PC-9 (cell line): ENCODE measurements around the gene PTGR3. TPM values are rescaled to one million over a fixed set of nuclear protein-coding genes. Genes with fewer than 3 reads are reported as not detected.

Source experiments
- BruUV-seq: library from RNA; stranded (reverse); fragments of 400-500 nt; replicated peaks from 2 replicates; lab custom pipeline; 2021; lab: Mats Ljungman, UMichigan
- CTCF ChIA-PET: fragments of 300-600 bp; sonication (Branson Sonifier 250); formaldehyde crosslinking; loops from one replicate; lab custom pipeline; 2022; ENCODE audit warnings: antibody characterized with exemption; lab: Charles Lee
- POLR2A ChIA-PET: fragments of 300-600 bp; sonication (Branson Sonifier 250); formaldehyde crosslinking; loops from one replicate; lab custom pipeline; 2022; ENCODE audit warnings: antibody characterized with exemption; ENCODE audit not compliant: unreplicated experiment; lab: Charles Lee
- DNase-seq, 2 experiments: peaks; one replicate each; pipeline versions ENCODE4 v3.0.0 to v3.0.0-alpha.2; 2015 to 2022; ENCODE audit warnings: mixed read lengths in 1 of 2
- H2AFZ ChIP-seq: fragments of 200-600 bp; sonication (generic); 2 replicates; pipeline ENCODE4 v1.8.1; 2017; ENCODE audit warnings: antibody characterized with exemption
- H3F3A ChIP-seq: fragments of 200-600 bp; sonication (generic); 2 replicates; pipeline ENCODE4 v1.8.1; 2017; ENCODE audit warnings: antibody characterized with exemption, mild to moderate bottlenecking, low read depth; ENCODE audit not compliant: insufficient read depth
- H3K27ac ChIP-seq: fragments of 200-600 bp; sonication (generic); 2 replicates; pipeline ENCODE4 v1.6.1; 2016; ENCODE audit warnings: mixed run types
- H3K27me3 ChIP-seq: fragments of 200-600 bp; sonication (generic); 2 replicates; pipeline ENCODE4 v1.6.1; 2016; ENCODE audit warnings: low read depth, mixed run types; ENCODE audit not compliant: insufficient read depth
- H3K36me3 ChIP-seq: fragments of 200-600 bp; sonication (generic); 2 replicates; pipeline ENCODE4 v1.6.1; 2016; ENCODE audit warnings: low read depth, mixed run types
- H3K4me1 ChIP-seq: fragments of 200-600 bp; sonication (generic); replicated peaks from 2 replicates; pipeline ENCODE4 v1.6.1; 2016; ENCODE audit warnings: mixed run types; ENCODE audit not compliant: insufficient read depth
- H3K4me2 ChIP-seq: fragments of 200-600 bp; sonication (generic); 2 replicates; pipeline ENCODE4 v1.6.1; 2017; ENCODE audit warnings: mixed run types
- H3K4me3 ChIP-seq: fragments of 200-600 bp; sonication (generic); 2 replicates; pipeline ENCODE4 v1.6.1; 2016; ENCODE audit warnings: mixed run types
- H3K79me2 ChIP-seq: fragments of 200-600 bp; sonication (generic); 2 replicates; pipeline ENCODE4 v1.6.1; 2017; ENCODE audit warnings: low read depth, mixed run types
- H3K9me2 ChIP-seq: fragments of 200-600 bp; sonication (generic); 2 replicates; pipeline ENCODE4 v1.8.1; 2017; ENCODE audit warnings: mild to moderate bottlenecking; ENCODE audit not compliant: insufficient read depth
- H3K9me3 ChIP-seq: fragments of 200-600 bp; sonication (generic); 2 replicates; pipeline ENCODE4 v1.8.1; 2016; ENCODE audit warnings: low read depth; ENCODE audit not compliant: insufficient read depth
- H4K20me1 ChIP-seq: fragments of 200-600 bp; sonication (generic); 2 replicates; pipeline ENCODE4 v1.8.1; 2017; ENCODE audit not compliant: insufficient read depth
- EZH2 ChIP-seq: fragments of 200-600 bp; sonication (generic); IDR thresholded peaks from 2 replicates; pipeline ENCODE4 v1.8.0; 2017; ENCODE audit warnings: antibody characterized with exemption, low read depth
- intact Hi-C: fragments of 100-400 bp; cut with micrococcal nuclease; formaldehyde crosslinking; loops from one replicate; pipeline ENCODE4 v1.10.0; 2022; ENCODE audit not compliant: unreplicated experiment
- total RNA-seq: library from RNA; stranded (reverse); gene quantifications from 2 replicates; pipeline ENCODE4 v1.2.3, GENCODE V29; 2021
- TF ChIP-seq, protein P1 (sequence below): fragments of 200-600 bp; sonication (generic); conservative IDR thresholded peaks from 2 replicates; pipeline ENCODE4 v1.6.1; 2017; ENCODE audit warnings: mixed run types, antibody characterized with exemption, mild to moderate bottlenecking, moderate library complexity

Gene PTGR3
- total RNA-seq, 1 experiment from 2014 or later: 38.4 TPM

DNA sequence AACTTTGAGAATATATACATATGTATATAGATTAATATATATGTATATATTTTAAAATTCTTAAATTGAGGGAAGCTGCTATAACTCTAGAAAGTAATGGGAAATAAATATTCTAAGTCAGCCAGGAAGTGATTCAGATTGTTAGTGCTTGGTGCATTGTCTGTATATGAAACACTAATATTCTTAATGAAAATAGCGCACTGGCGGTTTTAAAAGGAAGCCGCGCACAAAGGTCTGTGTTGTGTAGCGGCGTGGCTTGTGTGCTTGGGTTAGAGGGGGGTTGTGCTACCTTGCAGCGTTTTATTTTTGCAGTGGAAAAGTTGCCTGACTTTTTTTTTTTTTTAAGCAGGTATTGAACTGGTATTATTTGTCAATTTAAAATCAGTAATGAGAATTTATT is 13.0 kb upstream of the PTGR3 start:
- H3K36me3 ChIP-seq: no peaks in the 10 kb centered on the region
- no peaks in the 10 kb centered on the region for H3F3A ChIP-seq
- no peak overlapping the region for H2AFZ ChIP-seq
- H3K79me2 ChIP-seq: no peaks in the 10 kb centered on the region
- intact Hi-C loops: no loop called here
- BruUV-seq: no TSS peak
- ChIA-PET CTCF (no interaction called here), POLR2A (no interaction called here)
- H3K9me3 ChIP-seq: no peaks in the 10 kb centered on the region
- no peaks in the 10 kb centered on the region for H3K9me2 ChIP-seq
- H3K4me2 ChIP-seq: no peak overlapping the region
- TF ChIP-seq EZH2: no peak
- TF ChIP-seq, protein P1, sequence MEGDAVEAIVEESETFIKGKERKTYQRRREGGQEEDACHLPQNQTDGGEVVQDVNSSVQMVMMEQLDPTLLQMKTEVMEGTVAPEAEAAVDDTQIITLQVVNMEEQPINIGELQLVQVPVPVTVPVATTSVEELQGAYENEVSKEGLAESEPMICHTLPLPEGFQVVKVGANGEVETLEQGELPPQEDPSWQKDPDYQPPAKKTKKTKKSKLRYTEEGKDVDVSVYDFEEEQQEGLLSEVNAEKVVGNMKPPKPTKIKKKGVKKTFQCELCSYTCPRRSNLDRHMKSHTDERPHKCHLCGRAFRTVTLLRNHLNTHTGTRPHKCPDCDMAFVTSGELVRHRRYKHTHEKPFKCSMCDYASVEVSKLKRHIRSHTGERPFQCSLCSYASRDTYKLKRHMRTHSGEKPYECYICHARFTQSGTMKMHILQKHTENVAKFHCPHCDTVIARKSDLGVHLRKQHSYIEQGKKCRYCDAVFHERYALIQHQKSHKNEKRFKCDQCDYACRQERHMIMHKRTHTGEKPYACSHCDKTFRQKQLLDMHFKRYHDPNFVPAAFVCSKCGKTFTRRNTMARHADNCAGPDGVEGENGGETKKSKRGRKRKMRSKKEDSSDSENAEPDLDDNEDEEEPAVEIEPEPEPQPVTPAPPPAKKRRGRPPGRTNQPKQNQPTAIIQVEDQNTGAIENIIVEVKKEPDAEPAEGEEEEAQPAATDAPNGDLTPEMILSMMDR: no peak
- no peak overlapping the region for H3K4me3 ChIP-seq
- no peak overlapping the region for H3K27ac ChIP-seq
- no peaks in the 10 kb centered on the region for H4K20me1 ChIP-seq
- H3K27me3 ChIP-seq: no peaks in the 10 kb centered on the region
- H3K4me1 ChIP-seq: no peaks in the 10 kb centered on the region
- DNase-seq: no peak

DNA sequence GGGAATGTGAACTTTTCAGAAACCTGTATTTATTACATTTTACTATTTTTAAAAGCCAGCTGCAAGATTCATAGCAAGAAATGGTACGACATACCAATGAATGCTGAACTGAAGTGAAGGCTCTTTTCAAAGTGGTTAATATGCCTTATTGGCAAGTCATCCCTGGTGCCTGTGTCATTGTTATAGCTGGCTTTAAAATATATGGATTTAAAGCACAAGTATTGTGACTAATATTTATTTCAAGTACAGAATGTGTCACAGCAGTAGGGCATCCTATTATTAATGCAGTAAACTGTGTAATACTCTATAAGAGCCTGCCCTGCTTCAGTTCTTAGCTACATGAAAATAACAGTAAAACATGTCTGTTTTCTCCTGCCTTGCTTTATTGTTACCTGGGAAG is 12.5 kb upstream of the PTGR3 start:
- H3K4me2 ChIP-seq: no peak overlapping the region

DNA sequence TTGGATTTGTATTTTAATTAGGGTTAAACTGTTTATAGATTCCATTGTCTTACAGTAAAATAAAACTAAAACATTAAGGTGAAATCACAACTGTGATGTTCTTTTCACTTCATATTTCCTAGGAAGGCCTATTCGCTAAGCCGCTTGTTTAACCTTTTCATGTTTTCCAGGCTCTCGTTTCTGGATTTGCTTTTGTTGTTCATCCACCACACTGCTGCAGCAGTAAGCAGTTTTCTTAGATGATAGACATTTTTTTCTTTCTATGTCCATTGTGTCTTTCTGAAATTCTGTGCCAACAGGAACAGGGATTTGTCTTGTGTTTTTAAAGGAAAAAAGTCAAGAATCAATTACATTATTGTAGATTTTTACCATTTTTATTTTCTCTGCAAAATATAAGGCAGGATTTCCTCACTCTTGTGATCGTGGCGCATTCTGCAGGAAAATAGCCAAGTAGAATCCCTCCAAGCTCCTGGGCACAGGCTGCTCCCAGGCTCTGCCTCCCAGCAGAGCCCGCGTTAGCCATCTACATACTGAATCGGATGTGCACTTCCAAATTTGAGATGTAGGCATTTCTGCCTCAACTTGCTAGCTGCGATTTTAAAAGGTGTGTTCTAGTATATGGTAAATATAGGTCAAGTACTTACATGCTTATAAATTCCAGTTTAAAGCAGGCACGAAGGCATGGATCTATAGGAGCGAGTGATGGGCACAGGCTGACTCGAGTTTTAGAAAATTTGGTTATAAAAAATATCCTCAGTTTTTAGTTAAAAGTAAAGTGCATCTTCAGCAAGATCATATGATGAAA is 11.8 kb upstream of the PTGR3 start:
- no peaks in the 10 kb centered on the region for H3K27me3 ChIP-seq
- H3K9me3 ChIP-seq: no peaks in the 10 kb centered on the region
- no peak overlapping the region for H3K4me3 ChIP-seq
- H3K36me3 ChIP-seq: no peaks in the 10 kb centered on the region
- no peaks in the 10 kb centered on the region for H4K20me1 ChIP-seq
- no peak for DNase-seq
- no peak overlapping the region for H3K4me2 ChIP-seq
- H3K79me2 ChIP-seq: no peaks in the 10 kb centered on the region
- H3K9me2 ChIP-seq: no peaks in the 10 kb centered on the region
- no TSS peak for BruUV-seq
- no peaks in the 10 kb centered on the region for H3F3A ChIP-seq
- CTCF ChIA-PET: no interaction called here
- no peak for TF ChIP-seq EZH2
- TF ChIP-seq, protein P1: no peak
- POLR2A ChIA-PET: interaction anchor here (0.7 kb wide), 1 partner anchor 12 kb away, joined by 10 read pairs; the partner anchor contains the start of gene PTGR3
- H3K4me1 ChIP-seq: no peaks in the 10 kb centered on the region
- H3K27ac ChIP-seq: no peak overlapping the region
- intact Hi-C loops: no loop called here
- H2AFZ ChIP-seq: no peak overlapping the region

More for the DNA sequence above, 12.5 kb upstream of the PTGR3 start:
- Histone ChIP-seq H3K4me3 (no peak overlapping the region), H4K20me1 (no peaks in the 10 kb centered on the region), H2AFZ (no peak overlapping the region), H3K27ac (no peak overlapping the region), H3K9me3 (no peaks in the 10 kb centered on the region), H3K79me2 (no peaks in the 10 kb centered on the region), H3K9me2 (no peaks in the 10 kb centered on the region), H3K4me1 (no peaks in the 10 kb centered on the region), H3K36me3 (no peaks in the 10 kb centered on the region), H3F3A (no peaks in the 10 kb centered on the region), H3K27me3 (no peaks in the 10 kb centered on the region)
- no peak for TF ChIP-seq EZH2
- TF ChIP-seq, protein P1: no peak
- ChIA-PET POLR2A (no interaction called here), CTCF (no interaction called here)
- BruUV-seq: no TSS peak
- DNase-seq: no peak
- intact Hi-C loops: no loop called here
